HG03095 (cell line): ENCODE measurements around the gene SCAMP4.

ENCODE experiments used
- ATAC-seq: cut with Tn5 transposase; IDR thresholded peaks from one replicate; pipeline ENCODE4 v1.9.1; 2021; ENCODE audit warnings: moderate library complexity; ENCODE audit not compliant: unreplicated experiment

SCAMP4 gene, protein sequence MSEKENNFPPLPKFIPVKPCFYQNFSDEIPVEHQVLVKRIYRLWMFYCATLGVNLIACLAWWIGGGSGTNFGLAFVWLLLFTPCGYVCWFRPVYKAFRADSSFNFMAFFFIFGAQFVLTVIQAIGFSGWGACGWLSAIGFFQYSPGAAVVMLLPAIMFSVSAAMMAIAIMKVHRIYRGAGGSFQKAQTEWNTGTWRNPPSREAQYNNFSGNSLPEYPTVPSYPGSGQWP

DNA sequence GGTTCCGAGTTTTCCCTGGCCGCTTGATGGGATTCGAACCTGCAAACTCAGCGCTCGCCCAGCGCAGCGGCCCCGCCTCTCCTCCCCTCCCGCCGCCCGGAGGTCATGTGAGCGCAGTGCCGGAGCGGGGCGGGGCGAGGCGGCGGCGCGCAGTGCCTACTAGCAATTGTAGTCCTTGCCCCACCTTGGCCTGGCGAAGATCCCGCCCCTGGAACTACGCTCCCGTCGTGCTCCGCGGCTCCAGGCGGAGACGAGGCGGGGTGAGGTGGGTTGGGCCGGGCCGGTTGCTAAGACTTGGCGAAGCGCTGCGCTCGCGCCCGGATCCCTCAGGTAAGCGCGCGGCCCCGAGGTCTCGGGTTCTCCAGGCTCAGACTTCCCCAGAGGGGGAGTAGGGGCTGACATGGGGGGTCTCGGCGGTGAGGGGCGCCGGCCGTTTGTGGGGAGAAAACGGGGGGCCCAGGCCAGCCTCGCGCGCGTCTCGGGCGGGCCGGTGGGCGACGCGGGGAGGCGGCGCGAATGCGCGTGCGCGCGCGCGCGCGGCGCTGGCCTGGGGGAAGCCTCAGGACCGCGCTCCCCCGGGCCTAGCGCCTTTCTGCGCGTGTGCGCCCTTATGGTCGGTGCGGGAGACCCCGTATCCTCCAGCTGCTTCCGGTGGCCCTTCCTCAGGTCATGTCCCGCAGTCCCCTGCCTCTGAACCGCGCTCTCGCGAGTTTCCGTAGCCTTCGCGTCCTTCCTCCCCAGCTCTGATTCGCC, at the start of gene SCAMP4, which contains the start of gene ADAT3:
Gene SCAMP4, plus strand, starts transcription at position 290 of the 753 bp plus-strand sequence. CDS start 9,621 bp downstream, outside the sequence.
Gene ADAT3, plus strand, starts transcription at position 290 of the 753 bp plus-strand sequence. CDS start 6,649 bp downstream, outside the sequence.
- peak; percentile 65 for ATAC-seq

DNA sequence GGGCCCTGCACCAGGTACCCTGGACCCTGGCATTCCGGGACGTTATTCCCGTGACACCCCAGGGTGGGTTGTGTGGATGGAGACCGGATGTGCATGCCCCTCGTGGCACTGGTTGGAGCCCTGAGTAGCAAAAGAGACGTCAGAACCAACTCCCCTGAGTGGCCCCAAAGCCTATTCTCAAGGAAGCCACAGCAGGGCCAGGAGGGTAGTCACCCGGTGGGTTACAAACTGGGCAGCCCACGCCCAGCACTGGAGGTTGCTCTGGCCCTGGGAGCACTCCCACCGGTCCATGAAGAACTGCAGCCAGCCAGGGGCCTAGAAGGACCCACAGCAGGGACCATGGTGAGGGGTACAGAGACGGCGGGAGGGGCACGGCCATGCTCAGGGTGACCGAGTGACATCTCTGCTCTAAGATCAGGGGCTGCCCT, 49.4 kb upstream of the SCAMP4 start:
- ATAC-seq, result no peak

DNA sequence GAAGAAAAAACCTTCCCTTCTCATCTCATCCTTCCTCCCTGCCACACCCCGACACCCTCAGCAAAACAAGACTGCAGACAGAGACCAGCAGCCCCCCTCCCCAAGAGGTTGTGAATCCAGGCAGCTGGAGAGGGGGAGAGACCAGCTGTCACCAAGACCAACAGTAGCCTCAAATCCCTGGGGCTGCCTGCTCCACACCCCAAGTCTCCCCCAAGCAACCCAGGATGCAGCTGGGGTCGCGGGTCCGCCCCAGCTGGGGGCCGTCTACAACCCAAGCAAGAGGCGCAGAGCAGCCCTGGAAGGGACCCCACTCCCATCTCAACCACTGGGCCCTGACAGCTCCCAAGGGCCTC, 48.9 kb upstream of the SCAMP4 start:
- no peak for ATAC-seq

DNA sequence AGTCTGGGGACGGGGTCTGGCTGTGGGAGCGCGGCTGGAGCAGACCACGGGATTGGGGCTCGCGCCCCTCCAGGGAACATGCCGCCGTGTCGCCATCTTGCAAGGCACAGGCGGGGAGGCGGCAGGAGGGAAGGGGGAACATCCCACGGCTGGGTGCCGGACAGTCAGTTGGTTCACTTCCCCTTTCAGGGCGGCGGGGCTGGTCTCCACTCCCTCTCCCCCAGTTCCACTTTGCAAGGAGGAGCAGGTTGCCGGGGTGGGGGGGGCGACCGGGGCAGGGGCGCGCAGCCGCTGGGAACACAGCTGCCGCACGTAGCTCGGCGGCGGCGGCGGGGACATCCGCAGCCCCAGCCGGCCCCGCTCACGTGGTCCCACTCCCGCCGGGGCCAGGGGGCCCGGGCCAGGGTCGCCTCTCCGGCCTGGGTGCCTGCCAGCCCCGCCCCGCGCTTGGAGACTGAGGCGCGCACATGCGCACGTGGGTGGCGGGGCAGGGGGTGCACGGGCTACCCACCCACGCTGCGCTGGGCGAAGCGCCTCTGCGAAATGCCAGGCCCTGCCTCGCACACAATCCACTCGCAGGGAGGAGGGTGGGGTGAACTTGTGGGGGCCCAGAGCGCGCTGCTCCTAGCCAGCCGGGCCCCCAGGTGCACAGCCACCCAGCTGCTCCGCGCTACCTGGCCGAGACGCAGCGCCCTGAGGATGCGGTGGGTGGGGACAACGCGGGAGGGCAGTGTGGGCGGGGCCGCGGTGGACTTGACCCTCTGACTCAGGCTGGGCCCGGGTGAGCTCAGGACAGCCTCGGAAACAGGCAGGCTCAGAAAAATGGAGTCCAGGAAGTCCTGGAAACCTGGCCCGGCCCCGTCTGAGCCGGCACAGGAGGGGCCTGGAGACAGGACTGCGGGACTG, 48.2 kb upstream of the SCAMP4 start:
- ATAC-seq, result no peak

DNA sequence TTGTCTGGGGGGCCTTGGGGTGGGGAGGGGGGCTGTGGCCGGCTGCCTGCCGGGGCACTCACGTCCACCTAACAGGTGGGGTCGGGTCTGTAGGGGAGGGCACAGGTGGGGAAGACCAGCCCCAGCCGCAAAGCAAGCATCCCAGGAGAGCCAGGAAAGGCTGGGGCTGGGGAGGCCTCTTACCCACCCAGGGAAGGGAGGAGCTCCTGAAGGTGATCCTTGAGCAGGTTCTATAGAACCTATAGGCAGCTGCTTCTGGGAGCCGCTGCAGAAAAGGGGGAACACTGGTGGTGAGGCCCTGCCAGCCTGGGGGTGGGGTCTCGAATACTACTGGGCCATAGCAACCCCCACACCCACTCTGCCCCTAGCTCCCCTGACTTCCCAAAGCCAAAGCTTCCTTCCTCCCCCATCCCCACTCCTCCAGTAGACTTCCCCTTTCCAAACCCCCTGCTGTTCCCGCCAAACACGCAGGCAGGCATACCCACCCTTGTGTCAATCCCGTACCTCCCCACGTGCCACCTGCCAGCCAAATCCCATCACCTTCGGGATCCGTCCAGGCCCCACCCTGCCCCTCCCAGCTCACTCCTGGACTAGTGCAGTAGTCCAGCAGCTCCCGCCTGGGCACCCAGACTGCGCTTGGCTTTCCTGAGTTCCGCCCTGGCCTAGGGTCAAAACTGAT, 47.4 kb upstream of the SCAMP4 start:
- no peak for ATAC-seq

DNA sequence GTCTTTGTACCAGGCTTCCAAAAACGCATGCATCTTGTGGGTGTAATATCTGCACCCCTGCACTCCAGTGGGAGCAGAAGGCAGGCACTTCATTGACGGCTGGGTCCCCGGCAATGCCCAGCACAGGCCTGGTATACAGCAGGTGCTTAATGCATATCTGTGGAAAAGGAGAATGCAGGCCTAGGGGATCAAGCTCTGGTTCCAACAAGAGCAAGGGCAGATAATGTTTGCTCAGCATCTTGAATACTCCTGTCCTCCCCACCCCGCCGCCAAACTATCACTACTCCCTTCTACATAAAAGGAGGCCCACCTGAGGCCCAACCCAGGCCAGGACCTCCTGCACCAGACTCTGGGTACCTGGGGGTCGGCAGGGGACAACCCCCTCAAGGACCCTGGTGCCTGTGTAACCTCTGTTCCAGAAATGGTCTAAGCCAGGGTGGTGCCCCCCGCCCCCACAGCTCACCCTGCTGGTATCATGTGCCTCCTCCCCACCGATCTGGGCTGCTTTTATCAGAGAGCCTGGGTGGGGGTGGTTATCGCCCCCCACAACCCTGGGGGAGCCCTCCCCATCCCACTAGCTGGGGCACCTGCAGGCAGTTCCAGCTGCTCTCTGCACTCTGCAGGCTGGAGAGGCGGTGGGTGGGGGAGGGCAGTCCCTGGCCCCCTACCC, 46.7 kb upstream of the SCAMP4 start:
- no peak for ATAC-seq

DNA sequence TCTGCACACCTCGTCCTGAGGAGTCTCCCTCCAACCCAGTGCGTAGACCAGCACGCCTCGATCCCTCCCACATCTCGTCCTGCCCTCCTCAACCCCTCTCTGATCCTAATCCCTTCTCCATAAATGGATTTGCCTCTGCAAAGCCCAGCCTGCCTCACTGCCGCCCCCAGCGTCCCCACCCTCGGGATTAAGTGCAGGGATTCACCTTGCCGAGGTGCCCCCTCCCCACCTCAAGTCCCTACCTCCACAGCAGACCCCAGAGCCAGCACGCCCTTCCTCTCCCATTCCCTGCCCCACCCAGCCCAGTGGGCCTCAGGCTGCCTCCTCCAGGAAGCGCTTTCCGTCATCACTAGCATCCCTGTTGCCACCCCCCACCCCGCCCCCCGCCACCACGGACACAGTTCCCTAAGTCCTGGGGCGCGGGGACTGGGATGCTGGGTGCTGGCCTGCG, 45.8 kb upstream of the SCAMP4 start:
- ATAC-seq, result no peak

DNA sequence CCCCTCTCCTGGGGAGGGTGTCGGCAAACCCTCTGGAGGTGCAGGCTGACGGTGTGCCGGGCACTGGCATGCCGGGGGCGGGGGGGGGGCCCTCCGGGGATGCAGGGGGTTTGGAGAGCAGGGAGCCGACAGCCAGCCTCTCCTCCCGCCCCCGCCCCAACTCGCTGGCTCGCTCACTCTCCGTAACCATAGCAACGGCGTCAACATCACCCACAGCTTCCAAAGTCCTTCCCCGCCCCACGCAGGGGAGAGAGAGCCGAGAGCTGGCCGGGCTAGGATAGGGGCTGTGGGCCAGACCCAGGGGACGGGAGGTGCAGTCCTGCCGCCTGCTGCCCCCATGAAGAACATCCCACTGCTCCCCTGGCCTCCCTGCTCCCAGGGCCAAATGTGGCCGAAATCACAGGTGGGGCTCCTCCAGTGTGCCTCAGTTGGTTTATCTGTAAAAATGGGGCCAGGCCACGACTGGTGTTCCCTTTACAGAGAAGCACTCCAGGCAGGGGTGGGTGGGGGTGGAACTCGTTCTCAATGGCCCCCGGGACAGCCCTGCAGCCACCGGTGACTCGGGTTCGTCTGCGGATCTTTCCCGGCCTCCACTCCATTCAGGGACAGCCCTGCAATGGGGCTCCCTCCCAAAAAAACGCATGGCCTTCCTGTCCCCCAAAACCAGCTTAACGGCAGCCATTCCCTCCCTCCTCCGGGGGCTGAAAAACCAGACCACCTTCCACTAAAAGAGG, 45.0 kb upstream of the SCAMP4 start:
- no peak for ATAC-seq

DNA sequence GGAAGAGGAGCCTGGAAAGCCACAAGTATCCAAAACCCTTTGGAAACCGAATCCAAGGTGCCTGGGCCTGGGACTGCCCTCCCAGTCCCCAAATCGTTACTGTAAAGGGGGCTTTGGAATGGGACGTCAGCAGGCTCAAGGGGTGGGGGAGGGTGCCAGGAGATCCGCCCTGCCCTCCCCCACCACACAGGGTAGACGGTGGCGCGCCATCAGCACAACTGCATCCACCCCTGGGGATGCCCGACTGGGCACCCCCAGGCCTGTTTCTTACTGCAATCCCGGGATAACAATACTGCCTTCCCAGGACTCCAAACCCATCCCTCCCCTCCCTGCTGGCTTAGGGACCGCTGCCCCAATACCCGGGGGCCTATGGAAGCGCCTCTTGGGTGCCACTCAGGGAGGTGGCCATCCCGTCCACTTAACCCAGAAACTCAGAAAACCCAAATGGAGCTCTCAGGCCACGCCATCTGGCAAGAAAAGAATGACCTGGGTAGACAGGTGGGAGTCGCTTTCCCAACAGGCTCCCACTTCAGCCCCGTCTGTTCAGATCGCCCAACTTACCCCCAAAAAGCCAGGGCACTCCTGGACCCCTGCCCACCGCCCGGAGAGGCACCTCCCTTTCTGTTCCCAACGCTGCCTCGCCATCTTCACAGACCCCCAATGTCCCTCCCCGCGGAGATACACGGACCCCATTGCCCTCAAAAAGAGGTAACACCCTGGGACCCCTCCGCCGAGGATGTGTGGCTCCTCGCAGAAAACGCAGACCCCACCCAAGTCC, 44.2 kb upstream of the SCAMP4 start:
- ATAC-seq, result no peak

DNA sequence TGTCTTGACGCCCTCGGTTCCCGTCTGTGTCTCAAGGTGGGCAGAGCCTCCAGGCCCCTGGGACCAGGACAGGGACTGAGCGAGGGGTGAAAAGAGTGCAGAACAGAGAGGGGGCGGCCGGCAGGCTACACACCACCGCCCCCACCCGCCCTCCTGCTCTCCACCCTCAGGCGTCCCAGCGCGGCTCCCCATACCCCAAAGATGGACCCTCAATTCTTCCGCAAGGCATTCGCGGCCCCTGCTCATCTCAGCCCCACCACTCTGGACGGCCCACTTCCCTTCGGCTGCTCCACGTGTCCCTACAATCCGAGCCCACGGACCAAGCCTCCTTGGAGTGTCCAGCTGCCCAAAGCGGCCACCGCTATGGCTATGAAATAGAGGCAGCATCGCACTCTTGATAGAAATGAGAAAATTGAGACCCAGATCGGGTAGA, 43.6 kb upstream of the SCAMP4 start:
- ATAC-seq, result no peak

DNA sequence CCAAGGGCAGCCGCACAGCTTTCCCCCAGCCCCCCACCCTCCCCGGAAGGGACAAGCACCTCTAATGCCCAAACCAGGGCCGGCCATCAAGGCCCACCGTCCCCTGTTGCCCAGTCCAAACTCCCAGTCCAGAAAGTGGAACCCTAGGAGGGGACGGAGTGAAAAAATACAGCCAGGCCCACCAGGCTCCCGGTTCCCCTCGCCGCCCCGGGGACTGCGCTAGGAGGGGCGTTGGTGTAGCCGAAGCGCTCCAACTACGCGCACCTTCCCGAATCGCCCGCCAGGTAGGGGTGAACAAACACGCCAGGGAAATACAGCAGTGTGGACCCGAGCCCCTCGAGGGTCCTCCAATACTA, 43.2 kb upstream of the SCAMP4 start:
- ATAC-seq, result no peak

DNA sequence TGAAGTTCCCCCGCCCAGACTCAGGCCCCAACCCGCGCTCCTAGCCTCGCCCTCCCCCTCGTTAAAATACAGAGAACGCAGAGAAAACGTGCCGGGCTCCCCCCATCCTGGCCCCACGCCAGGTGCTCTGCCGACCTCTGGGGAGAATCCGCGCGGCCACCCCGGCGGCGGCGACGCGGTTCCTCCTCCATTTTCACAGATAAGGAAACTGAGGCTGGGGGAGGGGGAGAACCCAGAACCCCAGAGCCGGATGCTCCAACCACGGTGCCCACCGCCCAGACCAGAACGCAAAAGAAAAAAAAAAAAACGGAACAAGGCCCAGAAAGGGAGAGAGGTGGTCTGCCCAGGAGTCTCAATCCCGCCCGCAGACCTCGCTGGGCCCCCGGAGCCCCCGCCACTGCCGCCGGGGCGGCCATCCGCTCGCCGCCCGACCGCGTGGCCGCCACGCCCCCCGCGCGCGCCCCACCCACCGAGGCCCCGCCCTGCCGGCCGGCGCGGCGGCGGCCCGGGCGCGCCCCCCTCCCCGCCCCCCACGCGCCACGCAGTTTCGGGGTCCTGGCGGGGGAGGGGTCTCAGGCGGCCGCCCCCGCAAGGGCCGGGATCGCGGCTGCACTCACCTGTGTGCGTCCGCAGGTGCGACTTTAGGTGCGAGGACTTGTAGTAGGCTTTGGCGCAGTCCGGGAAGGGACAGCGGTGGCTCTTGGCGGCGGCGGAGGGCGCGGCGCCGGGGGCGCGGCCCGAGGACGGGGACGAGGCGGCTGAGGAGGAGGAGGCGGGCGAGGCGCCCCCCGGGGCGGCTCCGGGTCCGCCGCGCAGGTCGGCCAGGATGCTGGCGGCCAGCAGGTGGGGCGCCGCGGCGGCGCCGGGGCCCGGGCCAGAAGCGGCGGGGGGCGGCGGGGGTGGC, 42.5 kb upstream of the SCAMP4 start:
- ATAC-seq, result no peak

DNA sequence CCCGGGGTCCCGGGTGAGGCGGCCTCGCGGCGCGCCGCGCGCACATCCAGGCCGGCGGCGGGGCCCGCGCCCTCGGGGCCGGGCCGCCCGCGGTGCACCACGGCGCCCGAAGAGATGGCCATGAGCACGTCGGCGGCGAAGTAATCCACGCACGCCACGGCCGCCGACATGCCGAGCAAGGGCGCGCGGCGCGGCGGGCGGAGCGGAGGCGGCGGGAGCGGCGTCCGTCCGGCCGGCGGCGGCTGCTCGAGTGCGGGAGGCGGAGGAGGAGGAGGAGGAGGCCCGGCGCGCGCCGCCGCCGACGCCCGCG, 41.9 kb upstream of the SCAMP4 start, which contains the start of gene KLF16:
Gene KLF16, minus strand, starts transcription at position 252 of the 310 bp plus-strand sequence. Its CDS starts 82 bp downstream, at position 170.
- ATAC-seq, result peak; percentile 0

DNA sequence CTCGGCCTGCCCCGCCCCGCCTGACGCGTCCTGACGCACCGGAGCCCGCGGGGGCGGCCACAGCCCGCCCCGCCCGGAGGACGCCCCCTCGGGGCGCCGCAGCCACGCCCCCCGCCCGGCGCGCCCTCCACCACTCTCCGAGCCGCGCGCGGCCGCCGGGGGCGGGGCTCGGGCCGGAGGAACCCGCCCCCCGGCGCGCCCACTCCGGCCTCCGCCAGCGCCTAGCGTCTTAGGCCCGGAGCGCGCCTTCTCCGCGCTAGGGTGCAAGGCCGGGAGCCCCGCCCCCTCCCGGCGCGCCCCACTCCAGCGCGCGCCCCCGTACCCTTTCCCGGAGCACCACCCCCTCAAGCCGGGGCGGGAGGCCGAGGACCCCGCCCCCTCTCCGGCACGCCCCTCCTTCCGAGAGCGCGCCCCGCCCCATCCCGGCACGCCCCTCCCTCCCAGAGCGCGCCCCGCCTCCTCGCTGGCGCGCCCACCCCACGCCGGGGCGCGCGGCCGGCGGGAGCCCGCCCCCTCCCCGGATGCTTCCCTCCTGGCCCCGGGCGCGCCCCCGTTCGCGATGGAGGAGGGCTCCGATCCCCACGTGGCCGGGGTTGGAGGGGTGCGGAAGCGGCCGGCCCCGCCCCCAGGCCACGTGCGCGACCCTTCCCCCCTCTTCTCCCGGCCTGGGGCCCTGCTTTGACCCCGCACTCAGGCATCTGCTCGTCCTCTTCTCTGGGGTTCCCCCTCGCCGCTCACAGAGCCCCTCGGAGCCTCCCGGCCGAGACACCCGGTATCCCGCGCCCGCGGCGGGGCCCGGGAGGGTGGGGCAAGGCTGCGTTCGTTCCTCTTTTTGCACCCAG, 41.3 kb upstream of the SCAMP4 start:
- peak; percentile 48 for ATAC-seq

DNA sequence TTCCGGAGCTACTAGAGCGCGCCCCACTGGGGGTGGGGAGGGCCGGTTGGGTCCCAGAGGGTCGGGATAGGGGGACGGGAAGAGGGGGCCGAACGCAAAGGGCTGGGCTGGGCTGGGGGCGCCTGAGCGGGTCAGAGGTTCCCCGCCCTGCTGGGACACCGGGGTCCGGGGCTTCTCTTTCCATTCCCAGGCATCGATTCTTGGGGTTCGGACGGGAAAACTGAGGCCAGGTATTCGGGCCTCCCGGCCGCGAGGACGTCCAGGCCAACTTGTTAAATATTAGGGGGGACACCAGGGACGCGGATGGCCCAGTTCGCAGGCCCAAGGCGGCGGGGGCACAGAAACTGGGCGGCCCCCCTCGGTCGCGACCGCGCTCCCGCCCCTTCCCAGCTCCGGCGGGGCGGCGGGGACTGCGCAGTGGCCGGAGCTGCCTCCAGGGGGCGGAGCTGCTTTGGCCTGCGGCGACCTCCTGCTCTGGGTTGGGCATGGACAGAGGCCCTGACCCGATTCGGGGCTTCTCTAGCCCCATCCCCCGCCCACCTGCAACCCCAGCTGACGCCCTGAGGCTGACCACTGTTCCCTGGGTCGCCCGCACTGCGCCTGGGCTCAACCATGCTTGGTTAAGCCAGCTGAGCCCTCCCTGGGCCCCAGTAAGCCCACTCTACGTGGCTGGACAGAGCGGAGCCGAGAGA, 40.6 kb upstream of the SCAMP4 start:
- ATAC-seq, result no peak
